Stimulated activated CD8-positive, alpha-beta memory T cell treated with anti-CD3 and anti-CD28 coated beads, Interleukin-2, amount 100 ng/mL, for 1 hour (primary cell): ENCODE results near the gene DHTKD1.
"Not testable (repeated sequence)": the region's sequence is repeated elsewhere in the genome, so short reads cannot be mapped to it uniquely, and the experiment has no call there.

ENCODE experiments used
- DNase-seq, 2 donors: peaks; one replicate each; pipeline ENCODE4 v3.0.0-alpha.2; 2020; ENCODE audit warnings: low read depth in 2 of 2

Gene DHTKD1

DNA sequence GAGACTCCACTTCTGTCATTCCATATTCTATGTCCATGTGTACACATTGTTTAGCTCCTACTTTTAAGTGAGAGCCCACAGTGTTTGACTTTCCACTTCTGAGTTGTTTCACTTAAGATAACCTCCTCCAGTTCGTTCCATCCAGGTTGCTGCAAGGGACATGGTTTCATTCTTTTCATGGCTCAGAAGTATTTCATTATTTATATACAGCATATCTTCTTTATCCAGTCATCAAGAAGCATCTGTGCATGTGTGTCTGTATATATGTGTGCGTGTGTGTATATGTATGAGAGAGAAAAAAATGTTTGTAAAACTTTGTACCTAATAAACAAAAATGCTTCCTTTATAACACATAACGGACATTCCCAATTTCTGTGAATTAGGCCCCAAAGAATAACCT lies 66.9 kb downstream of the DHTKD1 start:
- no peak for DNase-seq

DNA sequence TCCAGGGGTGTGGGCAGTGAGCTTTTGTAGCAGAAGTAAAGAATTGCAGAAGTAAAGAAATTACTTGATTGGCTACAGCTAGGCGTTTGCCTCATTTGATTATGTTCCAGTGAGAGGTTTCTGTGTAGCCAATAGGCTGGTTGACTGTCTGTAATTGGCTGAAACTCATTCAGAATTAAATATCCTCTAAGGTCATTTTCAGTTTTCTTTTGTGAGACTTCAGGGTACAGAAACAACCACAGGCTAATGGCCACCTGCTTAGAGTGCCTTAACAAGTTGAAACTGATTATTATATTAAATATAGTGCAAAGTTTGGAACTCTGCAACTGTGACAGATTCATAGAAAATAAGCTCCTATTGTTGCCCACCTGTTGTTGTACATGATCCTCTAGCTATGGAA lies 71.3 kb downstream of the DHTKD1 start:
- no peak for DNase-seq

DNA sequence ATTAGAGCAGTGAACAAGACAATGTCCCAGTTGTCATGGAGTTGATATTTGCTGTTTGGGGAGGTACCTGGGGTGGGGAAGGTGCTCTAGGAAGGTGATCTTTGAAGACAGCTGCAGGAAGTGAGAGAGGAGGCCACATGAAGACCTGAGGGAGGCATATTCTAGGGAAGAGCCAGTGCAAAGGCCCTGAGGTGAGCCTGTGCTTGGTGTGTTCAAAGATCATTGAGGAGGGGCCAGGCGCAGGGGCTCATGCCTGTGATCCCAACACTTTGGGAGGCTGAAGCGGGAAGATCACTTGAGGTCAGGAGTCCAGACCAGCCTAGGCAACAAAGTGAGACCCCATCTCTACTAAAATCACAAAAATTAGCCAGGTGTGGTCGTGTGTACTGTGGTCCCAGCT lies 75.8 kb downstream of the DHTKD1 start:
- no peak for DNase-seq

DNA sequence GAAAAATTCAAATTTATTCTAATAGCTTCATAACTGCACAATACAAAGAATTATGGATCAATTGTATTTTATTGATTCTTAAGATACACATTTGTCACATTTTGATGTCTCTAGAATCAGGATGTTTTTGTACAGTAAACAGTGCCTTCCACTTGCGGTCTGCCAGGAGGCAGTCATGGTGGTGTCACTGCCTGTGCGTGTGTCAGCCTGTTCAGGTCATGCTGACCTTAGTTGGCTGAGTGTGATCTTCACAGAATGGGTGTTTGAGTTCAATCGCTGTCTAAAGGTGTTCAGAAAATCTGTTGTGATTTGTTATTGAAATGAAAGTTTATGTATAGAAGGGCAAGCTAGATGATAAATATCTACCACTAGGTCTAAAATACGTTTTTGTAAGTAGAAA lies 81.4 kb downstream of the DHTKD1 start:
- DNase-seq = no peak

DNA sequence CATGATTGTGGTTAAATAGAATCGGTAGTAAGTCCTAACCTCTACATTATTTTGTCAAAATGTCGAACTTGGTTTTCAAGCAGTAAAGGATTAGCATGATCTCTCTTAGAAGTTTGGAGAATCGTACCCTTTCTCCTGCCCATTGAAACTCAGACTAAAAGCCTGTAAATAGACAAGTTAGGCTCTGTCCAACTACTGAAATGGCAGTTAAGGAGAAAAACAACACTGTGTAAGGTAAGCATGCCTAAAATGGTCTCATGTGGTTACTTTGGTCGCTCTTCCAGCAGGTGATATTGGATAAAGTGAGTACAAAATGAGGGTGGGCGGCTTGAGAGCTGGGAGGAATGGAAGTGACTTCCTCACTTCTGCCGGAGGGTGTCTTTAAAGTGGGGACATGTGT lies 85.8 kb downstream of the DHTKD1 start:
- DNase-seq = no peak

DNA sequence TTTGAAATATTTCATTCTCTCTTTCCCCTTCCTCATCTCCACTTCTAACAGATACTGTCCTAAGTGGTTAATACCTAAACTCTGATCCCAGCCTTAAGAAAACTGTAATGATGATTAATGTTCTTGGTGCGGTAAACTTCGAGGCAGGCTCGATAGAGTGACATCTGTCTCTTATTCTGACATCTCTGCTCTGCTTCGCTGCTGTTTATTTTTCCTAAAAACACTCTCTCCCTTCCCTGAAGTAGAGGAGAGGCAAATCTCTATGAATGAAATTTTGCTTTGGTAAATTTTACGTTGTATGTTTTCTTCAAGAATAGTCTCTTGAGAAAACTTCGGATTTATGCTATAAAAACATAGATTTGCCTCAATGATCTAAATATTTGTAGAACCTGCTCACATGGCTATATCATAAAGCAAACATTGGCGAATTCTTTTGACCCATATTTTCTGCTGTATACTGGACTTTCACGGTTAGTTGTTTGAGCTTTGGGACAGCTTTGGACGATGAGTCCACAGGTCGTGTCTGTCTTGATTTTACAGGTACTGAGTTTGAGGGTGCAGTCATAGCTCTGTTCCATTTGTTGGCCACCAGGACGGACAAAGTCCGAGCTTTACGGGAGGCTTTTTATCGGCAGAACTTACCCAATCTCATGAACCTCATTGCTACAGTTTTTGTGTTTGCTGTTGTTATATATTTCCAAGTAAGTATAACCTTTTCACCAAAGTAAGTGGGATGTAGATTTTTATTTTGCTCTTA lies 87.8 kb downstream of the DHTKD1 start:
- DNase-seq = no peak

DNA sequence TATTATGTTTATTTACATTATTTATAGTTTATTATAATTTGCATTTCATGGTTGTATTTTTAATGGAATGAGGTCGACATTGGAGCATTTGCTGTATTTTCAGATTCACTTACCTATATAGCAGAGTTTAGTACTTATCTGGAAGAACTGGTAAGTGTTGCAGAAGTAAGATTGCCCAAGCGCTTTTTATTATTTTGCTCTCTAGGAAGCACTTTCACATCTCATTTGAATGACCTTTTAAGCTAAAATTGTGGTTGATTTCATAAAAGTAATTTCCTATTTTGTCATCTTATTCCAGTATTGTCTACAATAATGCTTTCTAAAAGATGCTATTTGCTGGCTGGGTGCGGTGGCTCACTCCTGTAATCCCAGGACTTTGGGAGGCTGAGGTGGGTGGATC lies 89.4 kb downstream of the DHTKD1 start:
- no peak for DNase-seq

DNA sequence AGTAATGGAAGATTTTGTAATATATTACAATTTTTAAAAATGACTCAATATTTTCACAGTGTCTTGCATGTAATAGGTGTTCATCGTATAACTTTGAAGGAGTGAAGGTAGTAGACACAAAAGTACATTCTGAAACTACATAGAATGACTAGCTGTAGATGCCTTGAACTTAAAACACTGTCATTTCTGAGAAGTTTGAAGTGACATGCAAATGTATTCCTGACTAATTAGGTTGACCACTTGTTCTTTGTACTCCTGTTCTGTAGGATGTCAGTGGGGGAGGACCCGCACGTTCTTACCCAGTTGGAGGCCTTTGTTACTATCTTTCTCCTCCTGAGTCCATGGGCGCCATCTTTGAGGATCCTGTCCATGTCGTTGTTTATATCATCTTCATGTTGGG lies 91.9 kb downstream of the DHTKD1 start:
- no peak for DNase-seq

DNA sequence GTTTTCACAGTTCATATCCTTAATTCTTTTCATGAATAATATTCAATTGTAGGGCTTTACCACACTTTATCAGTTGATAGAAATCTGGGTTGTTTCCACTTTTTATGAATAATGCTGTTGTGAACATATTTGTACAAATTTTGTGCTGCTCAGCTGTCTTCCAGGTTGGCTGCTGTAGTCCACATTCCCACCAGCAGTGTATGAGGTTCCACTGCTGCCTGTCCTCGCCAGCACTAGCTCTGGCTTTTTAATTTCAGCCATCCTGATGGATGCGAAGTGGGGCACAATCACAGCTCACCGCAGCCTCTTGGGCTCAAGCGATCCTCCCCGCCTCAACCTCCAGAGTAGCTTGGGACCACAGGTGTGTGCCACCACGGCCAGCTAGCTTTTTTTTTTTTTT lies 94.2 kb downstream of the DHTKD1 start:
- no peak for DNase-seq

DNA sequence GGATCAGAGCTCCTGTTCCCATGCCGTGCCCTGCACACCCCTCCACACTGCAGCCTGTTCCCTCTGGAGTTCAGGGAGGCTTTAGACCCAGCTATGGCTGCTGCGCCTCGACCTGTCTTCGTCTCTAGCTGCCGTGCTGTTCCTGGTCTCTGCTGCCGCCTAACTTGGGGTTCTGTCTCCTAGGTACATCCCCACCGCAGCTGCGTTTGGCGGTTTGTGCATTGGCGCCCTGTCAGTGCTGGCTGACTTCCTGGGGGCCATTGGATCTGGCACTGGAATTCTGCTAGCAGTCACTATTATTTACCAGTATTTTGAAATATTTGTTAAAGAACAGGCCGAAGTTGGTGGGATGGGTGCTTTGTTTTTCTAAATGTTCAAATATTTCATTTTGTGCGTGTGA lies 95.3 kb downstream of the DHTKD1 start:
- DNase-seq = no peak

DNA sequence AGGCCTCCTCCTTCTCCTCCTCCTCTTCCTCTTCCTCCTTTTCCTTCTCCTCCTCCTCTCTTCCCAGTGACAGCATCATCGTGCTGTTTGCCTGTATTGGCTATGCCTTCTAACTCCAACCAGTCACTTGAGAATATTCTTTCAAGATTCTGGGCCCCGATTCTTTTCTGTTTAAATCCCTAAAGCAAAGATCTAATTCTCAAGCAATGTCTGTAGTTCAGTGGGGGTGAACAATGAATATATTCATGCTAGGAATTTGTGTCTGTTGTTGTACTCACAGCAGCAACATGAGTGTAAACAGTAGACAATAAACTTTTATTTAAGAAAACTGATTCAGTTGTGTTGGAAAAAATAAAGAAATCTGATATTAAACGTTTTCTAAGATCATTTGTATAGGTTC lies 96.3 kb downstream of the DHTKD1 start:
- DNase-seq = no peak

DNA sequence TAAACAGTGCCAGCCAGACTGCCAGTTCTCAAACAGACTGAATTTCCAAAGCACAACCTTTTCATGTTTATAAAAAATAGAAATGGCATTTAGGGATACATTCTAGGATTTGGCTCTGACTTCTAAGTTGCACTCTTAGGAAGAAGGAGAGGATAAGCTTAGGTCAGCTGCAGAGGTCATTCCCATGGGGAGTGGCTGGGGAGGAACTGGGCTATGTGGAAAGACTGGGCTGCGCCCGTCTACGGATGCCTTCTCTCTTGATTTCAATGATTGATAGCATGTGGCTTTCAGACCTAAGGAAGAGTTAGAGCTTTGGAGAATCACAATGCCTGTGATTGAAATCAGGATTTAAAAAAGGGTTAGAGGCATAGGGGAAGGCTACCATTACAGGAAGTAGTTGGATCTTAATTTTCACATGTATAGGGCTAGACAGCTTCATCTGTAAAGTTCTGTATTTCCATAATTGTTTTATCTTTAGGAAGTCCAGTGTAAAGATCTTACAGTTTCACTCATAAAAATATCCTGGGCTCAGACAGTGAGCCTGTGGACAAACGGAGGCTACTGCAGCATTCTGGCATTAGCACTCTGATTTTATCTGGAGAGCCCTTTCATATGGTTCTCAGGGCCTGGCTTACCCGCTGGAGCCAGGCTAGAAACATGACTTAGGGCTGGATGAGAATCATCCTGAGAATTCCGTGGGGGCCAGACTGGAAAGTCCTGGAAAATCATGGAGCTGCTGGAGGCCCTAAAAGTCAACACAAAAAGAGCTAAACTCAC lies 97.4 kb downstream of the DHTKD1 start:
- no peak for DNase-seq

DNA sequence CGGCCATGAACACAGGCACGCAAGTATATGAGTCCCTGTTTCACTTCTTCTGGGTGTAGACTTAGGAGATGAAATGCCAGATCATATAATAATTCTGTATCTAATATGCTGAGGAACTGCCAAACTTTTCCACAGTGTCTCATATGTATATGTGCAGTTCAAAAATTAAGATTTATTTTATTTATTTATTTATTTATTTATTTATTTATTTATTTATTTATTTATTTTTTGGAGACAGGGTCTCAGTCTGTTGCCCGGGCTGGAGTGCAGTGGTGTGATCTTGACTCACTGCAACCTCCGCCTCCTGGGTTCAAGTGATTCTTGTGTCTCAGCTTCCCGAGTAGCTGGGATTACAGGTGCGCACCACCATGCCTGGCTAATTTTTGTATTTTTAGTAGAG lies 102.8 kb downstream of the DHTKD1 start:
- DNase-seq = not testable (repeated sequence)
